ENCODE measurements around the gene EIF1.
"Not testable (repeated sequence)": the region's sequence is repeated elsewhere in the genome, so short reads cannot be mapped to it uniquely, and the experiment has no call there.

Gene EIF1

DNA sequence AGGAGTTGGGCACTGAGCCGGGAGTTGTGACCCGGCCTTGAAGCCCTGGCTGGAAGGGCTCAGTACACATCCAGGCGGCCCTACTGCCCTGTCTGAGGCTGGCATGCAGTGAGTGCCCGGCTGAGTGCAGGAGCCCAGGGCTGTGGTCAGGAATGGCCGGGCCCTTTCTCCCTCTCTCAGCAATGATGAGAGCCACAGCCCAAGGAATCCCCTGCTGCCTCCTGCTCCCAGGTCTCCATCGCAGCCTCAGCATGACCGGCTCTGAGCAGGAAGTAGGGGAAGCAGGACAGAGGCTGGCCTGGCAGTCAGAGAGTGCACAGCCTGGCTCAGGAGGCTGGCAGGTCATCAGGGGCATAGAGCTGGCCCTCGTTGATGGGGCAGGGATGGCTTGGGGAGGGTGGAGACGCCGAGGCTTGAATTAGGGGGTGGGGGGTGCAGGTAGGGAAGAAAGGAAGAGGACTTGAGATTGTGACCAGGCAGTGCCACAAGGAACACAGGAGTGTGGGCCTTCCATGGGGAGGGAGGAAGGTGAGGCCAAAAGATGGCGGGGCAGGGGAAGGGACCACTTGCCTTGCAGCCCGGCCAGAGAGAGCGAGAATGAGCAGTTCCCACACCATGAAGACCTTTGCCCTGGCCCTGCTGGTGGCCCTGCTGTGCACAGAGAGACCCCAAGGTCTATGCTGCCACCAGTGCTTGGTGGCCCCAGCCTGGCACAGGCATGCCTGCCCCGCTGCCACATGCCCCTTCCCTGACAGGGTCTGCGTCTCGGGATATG is 32.2 kb upstream of the EIF1 start:
- no peak for DNase-seq

DNA sequence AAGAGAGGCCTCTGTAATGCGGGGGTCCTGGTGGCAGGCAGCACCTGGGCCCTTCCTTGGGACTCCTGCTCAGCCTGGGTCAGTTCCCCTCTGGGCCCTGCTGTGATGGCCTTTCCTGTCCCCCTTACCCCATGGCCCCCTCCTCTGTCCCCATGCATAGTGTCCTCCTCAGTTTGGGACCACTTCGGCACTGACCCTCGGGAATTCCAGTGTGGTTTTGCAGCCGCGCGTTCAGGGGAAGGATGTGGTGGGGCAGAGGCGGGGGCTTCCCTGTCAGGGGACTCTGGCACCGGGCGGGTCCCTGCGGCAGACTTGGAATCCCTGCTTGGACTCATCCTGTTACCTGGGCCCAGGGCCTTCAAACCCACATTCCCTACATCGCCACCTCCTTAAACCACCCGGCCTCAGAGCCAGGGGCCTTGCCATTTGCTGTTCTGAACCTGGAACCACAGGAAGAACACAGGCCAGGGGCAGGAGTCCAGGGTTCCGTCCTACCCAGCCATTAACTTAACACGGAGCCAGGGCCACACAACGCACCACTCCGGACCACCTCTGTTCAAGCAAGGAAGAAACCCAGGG is 31.4 kb upstream of the EIF1 start:
- DNase-seq: no peak

DNA sequence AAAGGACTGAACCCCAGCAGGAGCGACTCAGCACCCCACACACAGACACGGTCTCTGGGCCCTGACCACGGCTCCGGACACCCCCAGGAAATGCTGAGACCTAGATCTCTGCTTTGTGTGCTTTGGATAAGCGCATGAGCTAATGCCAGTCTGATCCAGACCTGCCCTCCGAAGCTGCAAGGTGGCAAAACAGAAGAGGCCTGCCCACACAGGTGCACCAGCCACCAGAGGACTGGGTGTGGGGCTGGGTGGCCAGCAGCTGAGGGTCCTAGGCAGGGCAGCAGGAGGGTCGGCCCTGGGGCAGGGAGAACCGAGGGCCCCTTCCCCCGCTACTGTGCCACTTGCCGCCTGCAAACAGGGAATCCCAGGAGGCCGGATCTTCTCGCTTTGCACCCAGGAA is 30.7 kb upstream of the EIF1 start:
- DNase-seq: no peak

DNA sequence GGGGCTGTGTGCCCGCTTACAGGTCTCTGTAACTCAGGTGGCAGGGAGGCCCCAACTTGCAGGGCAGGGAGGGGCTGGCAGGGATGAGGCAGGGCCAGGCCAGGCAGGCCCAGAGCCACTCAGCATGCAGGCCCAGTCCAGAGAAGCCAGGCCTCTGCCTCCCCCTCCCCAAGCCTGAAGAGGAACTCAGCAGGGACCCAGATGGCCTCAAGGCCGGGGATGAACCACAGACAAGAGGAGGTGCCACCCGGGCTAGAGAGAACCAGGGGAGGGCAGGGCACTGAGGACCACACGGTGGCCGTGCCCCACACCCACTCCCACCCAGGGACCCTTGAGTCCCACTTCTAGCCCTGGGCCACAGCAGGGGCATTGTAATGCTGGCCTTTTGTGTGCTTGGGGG is 29.8 kb upstream of the EIF1 start:
- no peak for DNase-seq

DNA sequence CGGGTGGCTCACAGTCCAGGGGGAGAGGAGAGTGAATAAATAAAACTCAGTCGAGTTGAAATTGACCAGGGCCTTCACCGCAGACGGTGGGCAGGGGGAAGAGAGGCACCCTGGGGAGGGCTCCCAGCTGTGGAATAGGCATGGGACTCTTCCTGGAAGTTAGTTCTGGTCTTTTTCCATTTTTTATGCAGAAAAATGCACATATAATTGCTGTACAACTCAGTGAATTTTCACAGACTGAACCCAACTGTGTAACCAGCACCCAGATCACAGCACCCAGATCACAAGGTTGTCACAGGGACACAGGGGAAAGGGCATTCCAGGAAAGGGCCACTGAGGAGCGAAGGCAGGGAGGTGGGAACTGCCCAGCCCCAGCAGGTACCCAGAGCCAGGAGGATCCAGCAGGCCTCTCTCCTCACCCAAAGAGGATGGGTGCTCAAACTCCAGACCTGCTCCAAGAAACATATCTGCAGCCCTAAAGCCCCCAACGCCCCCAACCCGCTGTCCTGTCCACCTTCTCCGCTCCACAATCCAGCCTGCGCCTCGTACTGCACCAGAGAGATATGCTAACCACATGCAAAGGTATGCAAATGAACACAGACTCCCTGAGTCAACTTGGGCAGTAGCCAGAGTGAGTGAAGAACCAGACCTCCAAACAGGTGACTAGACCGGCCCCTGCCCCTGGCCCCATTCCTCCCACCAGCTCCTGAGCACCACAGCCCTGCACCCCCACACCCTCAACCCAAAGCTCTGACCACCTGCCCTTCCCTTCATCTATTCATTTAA is 29.1 kb upstream of the EIF1 start:
- DNase-seq: no peak

DNA sequence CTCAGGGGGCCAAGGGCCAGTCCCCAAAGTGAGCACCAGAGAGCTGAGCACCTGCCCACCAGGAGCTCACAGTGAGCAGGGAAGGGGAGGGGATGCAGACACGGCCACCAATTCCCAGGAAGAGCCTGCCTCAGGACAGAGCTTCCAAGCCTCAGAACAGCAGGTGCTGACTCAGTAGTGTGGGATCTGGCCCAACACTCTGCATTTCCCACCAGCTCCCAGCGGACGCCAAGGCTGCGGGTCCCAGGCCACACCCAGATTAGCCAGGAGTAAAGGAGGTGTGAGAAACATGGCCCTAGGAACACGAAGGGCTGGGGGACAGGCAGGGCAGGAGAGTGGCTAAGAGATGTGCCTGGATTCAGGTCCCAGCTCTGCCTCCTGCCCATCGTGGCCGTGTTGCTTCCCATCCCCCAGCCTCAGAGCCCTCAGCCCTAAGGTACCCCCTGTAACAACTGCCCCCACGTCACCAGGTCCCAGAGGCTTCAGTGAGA is 28.4 kb upstream of the EIF1 start:
- no peak for DNase-seq

DNA sequence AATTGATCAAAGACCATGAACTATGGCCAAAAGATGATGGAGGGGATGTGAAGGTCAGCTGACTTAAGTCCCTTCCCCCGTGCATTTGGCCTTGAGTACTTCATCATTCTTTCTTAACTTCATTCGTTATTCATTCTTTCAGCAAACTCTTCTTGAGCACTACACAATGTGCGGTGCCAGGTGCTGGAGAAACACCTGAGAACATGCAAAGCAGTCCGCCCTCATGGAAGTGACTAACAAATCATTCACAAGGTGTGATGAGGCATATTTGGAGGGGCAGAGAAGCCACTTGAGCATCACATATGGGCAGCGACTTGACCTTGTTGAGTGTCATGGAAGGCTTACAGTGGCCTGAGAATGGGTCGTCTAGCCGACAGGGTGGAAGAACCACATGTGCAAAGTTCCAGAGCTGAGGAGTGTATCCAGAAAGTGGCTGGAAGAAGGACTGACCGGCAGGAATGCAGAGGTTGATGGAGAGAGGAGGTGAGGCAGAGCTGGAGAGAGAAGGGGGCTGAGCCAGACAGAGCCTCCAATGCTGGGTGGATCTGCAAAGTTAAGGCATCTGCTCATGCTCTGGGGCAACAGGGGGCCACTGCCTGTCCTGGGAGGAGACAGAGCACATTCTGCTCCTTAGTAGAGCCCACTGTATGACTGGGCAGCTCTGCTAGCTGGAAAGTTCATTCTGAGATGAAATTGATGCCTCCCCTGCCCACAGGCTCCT is 25.1 kb upstream of the EIF1 start:
- DNase-seq: no peak

DNA sequence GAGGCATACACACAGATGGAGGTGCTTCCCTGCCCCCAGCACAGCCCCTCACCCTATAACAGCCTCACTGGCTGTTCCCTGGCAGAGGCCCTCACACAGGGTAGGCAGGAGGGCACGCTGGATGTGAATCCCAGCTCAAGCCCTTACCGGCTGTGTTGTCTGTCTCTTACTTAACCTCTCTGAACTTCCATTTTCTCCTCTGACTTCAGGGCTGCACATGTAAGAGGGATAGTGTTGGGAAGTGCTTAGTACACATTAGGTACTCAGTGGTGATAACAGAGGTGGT is 24.6 kb upstream of the EIF1 start:
- no peak for DNase-seq

DNA sequence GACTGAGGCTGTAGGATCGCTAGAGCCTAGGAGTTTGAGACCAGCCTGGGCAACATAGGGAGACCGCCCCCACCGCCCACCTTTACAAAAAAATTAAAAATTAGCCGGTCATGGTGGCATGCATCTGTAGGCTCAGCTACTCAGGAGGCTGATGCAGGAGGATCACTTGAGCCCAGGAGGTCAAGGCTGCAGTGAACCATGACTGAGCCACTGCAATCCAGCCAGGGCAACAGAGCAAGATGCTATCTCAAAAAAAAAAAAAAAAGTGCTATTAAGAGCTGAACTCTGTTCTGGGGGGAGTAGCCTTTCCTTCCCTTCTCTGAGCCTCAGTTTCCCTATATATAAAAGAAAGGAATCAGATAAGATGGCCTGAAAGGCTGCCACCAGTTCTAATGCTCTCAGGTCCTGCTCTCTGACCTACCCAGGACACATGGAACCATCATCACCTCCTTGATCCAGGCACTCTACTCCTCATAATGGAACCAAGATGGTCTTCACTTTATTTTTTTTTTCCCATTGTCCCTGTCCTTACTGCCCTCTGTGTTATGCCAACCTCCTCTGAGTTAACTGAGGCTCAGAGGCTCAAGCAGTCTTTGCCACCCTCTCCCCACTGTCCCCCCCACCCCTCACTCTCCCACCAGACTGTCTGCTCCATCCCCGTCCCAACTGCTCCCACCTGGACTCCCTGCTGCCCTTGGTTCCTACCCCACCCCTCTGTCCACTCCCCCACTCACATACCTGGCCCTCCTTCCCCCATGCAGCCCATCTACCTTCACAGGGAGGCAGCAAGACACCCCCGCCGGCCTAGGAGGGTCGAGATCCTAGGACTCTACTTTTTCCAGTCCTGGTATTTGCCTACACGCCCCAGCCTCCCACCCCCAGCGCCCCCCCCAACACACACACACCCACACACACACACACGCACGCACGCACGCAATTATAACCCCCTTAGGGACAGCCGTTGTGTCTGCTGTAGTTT is 23.8 kb upstream of the EIF1 start:
- no peak for DNase-seq

DNA sequence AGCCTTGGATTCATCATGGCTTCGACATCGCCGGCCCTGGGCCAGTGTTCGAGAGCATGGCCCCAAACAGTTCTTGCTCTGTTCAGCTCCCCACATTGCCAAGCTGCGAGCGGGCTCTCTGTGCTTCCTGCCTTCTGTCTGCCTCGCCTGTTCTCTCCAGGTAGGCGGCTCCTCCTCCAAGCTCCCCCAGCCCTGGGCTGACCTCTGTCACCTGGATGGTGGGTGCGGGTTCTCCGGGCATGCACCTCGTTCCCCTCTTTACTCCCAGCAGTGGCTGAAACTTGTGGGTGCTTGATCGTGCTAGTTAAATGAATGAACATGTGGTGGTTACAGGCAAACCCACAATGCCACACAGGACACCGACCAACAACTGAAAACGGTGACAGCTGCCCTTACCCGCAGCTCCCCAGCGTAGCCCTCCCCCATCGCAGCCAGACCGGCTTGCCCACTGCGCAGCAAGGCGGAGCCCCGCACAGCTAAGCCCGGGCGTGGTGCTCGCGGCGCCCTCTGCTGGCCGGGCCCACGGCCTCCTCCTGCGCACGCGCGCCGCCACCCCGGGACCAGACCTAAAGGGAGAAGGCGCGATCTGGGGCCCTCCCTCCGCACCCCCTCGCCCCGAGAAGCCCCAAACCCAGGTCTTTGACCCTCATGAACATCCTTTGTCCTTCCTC is 23.0 kb upstream of the EIF1 start:
- peak; percentile 79 to 80 for DNase-seq

DNA sequence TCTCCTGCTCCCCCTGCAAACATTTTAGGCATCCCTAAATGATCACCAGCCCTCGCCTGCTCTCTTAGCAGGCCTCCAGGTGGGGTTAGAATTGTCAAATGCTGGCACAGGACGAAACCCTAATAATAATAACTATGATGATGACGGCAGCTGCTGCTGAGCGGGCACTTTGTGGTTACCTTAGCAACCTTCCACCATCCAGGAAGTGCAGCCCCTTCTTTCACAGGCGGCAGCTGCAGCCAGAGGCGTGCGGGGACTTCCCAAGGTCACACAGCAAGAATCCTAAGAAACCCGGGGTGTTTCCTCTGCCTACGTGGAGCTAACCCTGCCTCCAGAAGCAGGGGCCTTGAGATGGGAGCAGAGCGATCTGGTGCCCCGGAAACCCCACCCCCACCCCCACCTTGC is 22.4 kb upstream of the EIF1 start:
- peak; percentile 56 to 58 for DNase-seq

DNA sequence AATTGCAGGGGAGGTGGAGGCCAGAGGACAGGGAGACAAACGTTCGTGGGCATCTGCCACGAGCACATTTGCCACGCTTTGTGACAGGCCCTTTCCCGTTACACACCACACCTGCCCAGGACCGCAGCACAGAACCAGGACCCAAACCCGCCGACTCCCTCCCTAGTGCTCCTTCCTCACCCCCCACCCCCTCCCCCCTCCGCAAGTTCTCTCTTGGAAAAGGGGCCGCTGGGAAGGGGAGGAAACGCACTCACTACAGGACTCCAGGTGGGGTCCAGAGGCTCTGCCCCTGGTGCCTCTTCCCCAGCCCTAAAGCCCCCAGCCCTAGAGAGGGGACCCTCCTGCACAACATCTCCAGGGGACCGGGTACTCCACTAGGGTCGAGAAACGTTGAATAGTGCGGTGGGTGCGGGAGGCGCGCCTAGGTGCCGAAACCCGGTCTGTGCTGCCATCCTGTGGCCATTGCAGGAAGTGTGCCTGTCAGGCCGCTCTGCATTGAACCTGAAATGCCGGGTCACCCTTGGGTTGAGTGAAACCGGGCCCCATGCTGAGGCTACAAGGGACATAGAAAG is 21.9 kb upstream of the EIF1 start:
- DNase-seq: peak; percentile 85 to 89

DNA sequence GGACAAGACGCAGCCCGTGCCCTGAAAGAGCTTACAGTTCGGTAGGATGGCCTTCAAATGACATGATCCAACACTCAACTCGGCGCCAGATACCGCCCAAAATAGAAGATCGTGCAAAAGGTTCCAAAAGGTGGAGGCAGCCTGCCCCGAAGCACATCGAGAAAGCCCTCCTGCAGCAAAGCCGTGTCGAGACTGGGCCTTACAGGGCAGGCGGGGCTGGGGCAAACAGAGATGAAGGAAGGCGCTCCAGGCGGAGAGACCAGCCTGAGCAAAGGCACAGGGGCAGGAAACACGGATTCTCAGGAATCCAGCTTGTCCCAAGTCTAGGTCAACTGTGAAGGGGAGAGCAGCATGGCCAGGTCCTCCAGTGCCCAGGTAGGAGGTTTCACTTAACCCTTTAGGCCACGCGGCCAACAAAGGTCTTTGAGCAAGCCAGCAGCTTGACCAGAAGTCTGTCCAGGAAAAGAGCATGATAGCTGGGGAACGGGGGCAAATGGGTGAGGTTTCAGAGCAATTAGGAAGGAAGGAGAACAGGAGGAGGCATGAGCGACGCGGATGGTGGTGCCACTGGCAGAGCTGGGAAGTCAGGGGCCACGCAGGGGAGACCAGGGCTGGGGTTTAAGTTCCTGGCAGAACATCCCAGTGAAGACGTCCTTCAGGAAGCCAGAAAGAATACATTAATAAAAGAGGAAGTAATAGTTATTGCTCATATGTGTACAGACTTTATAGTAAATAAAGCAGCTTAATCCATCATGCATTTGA is 21.2 kb upstream of the EIF1 start:
- DNase-seq: no peak

DNA sequence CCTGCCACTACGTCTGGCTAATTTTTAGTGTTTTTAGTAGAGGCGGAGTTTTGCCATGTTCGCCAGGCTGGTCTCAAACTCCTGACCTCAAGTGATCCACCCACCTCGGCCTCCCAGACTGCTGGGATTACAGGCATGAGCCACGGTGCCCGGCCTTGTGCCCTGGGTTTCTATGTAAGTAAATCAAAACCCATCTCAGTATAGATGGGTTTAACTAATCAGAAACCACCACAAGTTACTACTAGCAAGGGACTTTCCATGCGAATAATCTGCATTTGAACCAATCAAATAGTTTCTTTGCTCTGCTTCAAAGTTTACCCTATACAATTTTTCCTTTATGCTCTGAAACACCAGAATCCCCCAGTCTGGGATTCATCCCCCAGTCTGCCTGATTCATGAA is 16.5 kb upstream of the EIF1 start:
- no peak for DNase-seq

DNA sequence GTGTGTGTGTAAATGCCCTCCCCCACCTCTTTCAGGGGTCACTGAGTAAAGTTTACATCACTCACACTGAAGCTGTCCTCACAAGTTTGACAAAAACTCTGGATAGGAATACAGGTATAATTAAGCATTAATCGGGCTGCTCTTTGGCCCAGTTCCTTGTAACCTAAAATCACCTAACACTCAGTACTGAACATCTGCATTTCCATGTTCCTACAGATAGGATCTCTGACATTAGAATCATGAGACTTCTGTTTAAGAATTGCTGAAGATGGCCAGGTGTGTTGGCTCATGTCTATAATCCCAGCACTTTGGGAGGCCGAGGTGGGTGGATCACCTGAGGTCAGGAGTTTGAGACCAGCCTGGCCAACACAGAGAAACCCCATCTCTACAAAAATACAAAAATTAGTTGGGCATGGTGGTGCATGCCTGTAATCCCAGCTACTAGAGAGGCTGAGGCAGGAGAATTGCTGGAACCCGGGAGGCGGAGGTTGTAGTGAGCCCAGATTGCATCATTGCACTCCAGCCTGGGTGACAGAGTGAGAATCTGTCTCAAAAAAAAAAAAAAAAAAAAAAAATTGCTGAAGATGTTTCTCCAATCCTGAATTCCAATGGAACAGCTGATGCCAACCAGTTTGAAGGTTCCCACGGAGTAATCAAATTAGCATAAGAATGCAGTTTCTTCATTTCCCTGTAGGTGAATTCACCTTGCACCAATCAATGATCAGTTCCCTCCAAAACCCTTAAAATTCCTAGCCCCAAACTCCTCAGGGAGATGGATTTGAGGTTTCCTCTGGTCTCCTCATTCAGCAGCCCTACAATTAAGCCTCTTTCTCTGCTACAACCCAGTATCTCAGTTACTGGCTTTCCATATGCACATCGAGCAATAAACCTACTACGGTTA is 13.3 kb upstream of the EIF1 start:
- DNase-seq: not testable (repeated sequence)

DNA sequence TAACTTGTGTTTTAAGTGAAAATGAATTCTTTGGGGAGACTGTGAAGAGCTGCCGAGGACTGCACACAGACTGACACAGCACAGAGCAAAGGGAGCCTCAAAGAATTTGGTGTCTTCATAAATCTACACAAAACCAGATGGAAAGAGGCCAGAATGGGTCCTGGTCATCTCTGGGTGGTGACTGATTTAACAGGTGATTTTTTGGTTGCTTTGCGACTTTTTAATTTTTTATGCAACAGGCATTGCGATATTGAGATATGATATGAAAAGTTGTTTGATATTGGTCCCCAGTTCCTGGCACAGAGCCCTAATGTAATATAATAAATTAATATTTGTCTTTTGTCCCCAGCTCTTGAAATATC is 12.6 kb upstream of the EIF1 start:
- DNase-seq: no peak

DNA sequence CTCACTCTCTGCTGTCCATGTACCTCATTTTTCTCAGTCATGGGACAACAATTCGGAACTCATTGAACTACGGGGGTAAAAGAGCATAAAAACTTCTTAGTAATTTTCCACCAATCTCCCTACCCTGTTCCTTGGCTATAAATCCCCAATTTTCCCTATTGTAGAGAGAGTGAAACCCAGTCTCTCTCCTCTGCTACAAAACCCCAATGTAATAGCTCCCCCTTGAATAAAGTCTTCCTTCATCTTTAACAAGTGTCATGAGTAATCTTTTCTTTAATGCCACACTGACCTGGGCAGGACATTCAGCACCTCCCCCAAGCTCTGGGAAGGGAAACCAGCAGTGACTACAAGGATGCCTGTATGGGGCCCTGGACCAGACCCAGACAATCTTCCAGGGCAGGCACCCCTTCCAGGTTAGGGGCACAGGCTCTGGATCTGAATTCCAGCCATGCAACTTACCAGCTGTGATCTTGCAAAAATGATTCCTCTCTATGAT is 10.2 kb upstream of the EIF1 start:
- DNase-seq: no peak

DNA sequence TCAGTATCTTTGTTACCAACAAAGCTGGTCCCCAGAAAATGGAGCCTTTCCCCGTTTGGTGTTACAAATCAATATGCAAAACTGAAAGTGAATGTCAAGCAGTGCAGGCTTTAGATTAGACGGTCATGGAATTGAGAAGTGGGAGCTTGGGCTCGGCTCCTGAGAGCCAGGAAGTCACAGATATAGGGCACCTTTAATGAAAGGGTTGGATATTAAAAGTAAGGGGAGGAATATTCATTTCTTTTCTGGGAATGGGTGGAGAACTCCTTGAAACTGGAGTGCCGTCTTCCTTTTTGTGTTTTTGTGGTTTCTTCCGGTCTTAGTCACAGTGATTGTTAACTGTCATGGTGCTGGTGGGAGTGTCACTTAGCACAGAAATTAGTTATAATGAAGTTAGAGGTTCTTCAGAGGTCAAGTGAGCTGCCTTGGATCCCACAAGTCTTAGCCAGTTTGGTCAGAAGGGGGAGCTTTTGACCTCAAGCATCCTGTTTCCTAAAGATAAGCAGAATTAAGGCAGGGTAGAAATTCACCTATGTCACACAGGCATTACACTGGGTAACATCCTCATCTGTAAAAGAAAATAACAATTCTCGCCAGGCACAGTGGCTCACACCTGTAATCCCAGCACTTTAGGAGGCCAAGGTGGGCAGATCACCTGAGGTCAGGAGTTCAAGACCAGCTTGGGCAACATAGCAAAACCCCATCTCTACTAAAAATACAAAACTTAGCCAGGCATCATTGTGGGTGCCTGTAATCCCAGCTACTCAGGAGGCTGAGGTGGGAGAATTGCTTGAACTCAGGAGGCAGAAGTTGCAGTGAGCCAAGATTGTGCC is 9.6 kb upstream of the EIF1 start:
- DNase-seq: peak; percentile 44 to 46
